ENCODE results near the gene PPIE.
A peak's percentile ranks its signal among the peaks of the same experiment; 100 is the strongest.
"Not testable (repeated sequence)": the region's sequence is repeated elsewhere in the genome, so short reads cannot be mapped to it uniquely, and the experiment has no call there.

Gene PPIE

GRCh38 chr1:39758556-39759435 lies 20.1 kb downstream of the PPIE start:
- no peak for DNase-seq (ENCODE audit: low spot score)
- Mint-ChIP-seq H3K27ac (peak overlapping the region; percentile 26), H3K27me3 (ENCODE audit: low read depth) (no peaks in the 10 kb centered on the region), H3K9me3 (no peaks in the 10 kb centered on the region), H3K36me3 (ENCODE audit: low read depth) (peaks cover 17% of the 10 kb centered on the region), H3K4me3 (no peak overlapping the region), H3K4me1 (ENCODE audit: low read depth) (no peaks in the 10 kb centered on the region)

- Mint-ChIP-seq H3K27me3 (ENCODE audit: low read depth) (no peaks in the 10 kb centered on the region), H3K27ac (no peak overlapping the region), H3K9me3 (no peaks in the 10 kb centered on the region), H3K4me1 (ENCODE audit: low read depth) (no peaks in the 10 kb centered on the region), H3K4me3 (no peak overlapping the region), H3K36me3 (ENCODE audit: low read depth) (peaks cover 14% of the 10 kb centered on the region)
- no peak for DNase-seq (ENCODE audit: low spot score)
Observed at GRCh38 chr1:39759436-39759726, 20.7 kb downstream of the PPIE start.

DNA sequence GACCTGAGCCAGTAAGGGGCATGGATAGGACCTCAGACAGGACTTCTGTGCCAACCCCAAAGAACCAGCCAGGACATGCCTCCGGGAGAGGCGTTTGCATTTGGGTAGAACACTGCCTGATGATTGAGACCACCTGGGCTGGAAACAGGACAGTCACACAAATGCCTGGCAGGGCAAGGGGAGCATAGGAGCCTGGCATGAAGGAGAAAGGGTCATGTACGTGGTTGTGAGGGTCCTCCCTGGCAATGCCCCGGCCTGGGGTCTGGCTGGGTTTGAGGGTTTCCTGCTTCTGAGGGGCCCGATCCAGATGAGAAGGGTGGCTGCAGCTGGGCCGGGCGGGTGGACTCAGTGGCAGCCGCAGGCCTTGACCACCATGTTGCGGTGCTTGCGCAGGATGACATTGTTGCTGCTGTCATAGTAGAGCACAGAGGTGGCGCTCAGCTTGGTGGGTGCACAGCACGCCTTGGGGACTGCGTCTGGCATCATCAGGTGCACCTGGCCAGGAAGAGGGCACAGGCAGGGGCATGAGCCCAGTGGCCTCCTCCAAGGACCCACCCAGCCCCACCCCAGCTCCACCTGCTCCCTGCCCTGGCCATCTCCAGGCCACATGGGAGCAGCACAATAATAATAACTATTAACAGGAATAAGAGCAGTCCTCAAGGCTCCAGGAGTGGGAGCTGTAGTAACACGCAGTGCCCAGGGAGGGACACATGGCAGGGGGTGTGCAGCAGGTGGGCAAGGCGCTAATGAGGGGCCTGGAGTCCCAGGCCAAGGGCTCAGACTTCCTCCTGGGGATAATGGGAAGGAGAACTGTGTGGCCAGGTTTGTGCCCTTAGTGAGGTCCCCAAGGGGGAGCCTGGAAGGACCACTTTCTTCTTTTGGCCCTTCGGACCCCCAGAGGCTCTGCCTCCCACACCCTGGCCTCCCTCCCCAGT lies 21.7 kb downstream of the PPIE start:
- H3K9me3 Mint-ChIP-seq = no peaks in the 10 kb centered on the region
- no peak overlapping the region for H3K4me3 Mint-ChIP-seq
- H3K27ac Mint-ChIP-seq = no peak overlapping the region
- no peak for DNase-seq (ENCODE audit: low spot score)
- H3K27me3 Mint-ChIP-seq (ENCODE audit: low read depth) = no peaks in the 10 kb centered on the region
- H3K4me1 Mint-ChIP-seq (ENCODE audit: low read depth) = no peaks in the 10 kb centered on the region
- H3K36me3 Mint-ChIP-seq (ENCODE audit: low read depth) = peaks cover 14% of the 10 kb centered on the region

GRCh38 chr1:39761016-39761415 lies 22.3 kb downstream of the PPIE start:
- Mint-ChIP-seq H3K4me3 (no peak overlapping the region), H3K36me3 (ENCODE audit: low read depth) (peaks cover 14% of the 10 kb centered on the region), H3K9me3 (no peaks in the 10 kb centered on the region), H3K27me3 (ENCODE audit: low read depth) (no peaks in the 10 kb centered on the region), H3K4me1 (ENCODE audit: low read depth) (no peaks in the 10 kb centered on the region), H3K27ac (no peak overlapping the region)
- DNase-seq (ENCODE audit: low spot score) = no peak

DNA sequence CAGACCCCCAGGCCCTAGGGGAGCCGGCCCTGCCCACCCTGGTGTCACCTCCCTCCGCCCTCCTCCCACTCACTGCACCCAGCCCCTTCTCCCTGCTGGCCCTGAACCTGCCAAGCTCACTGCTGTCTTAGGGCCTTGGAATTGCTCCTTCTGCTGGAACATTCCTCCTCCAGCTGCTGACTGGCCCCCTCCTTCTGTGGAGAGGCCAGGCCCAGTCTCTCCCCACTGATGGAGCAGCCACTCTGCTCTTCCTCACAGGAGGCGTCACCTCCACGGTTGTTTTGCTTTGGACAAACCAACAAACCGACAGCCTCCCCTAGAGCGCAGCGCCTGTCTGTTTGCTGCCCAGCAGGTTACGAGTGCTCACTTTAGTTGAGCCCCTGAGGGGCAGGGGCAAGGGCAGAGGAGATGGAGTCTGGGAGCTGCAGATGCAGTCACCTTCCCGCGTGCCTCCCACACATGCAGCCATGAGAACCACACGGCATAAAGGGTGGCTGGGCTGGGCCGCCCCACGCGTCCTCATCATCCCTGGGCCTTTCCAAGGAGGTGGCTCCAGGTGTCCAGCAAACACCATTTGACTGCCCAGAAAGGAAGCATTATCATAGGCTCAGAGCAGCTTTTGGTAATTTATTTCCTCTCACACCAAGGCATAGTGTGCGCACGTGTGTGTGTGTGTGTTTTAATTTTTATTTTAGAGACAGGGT lies 23.0 kb downstream of the PPIE start:
- Mint-ChIP-seq H3K4me3 (no peak overlapping the region), H3K27me3 (ENCODE audit: low read depth) (no peaks in the 10 kb centered on the region), H3K27ac (no peak overlapping the region), H3K9me3 (no peaks in the 10 kb centered on the region), H3K36me3 (ENCODE audit: low read depth) (peaks cover 10% of the 10 kb centered on the region), H3K4me1 (ENCODE audit: low read depth) (no peaks in the 10 kb centered on the region)
- DNase-seq (ENCODE audit: low spot score) = no peak

GRCh38 chr1:39762550-39763540 lies 24.2 kb downstream of the PPIE start:
- Mint-ChIP-seq H3K27ac (no peak overlapping the region), H3K9me3 (no peaks in the 10 kb centered on the region), H3K27me3 (ENCODE audit: low read depth) (no peaks in the 10 kb centered on the region), H3K4me1 (ENCODE audit: low read depth) (no peaks in the 10 kb centered on the region), H3K4me3 (no peak overlapping the region), H3K36me3 (ENCODE audit: low read depth) (peaks cover 5% of the 10 kb centered on the region)
- no peak for DNase-seq (ENCODE audit: low spot score)

DNA sequence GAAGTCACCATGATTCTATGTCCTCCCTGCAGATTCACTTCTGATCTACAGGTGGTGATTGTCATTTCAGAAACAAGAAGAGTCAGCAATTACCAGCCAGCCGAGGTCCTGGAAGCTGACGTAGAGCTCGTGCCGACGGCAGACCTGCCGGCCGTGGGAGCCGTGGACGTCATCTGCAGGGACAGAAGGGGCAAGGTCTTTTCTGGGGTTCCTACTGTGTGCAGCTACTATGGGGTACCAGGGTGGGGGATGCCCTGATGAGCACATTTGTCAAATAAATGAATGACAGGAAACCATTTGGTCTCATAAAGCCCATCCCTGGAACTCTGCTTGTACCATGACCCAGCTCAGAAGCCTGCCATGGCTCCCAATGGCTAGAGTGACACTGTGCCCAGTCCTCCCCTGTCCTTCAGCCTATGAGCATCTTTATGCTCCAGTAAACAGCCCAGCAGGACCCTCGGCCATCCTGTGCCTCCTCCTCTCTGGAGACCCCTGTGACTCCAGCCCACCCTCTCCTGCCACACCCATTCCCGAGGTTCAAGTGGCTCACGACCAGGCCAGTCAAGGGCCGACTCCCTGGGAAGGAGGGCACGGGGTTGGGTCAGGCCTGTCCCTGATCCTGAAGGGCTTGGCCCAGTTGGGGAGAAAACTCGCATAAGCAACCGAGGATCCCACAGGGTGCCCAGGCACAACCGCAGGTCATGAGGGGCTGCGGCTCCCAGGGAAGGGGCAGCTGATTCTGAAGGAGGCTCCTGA lies 25.1 kb downstream of the PPIE start:
- H3K36me3 Mint-ChIP-seq (ENCODE audit: low read depth); H3K4me1 Mint-ChIP-seq (ENCODE audit: low read depth); H3K9me3 Mint-ChIP-seq: not testable (repeated sequence)

GRCh38 chr1:39764512-39764911 lies 25.8 kb downstream of the PPIE start:
- H3K27me3 Mint-ChIP-seq (ENCODE audit: low read depth); H3K4me3 Mint-ChIP-seq; H3K36me3 Mint-ChIP-seq (ENCODE audit: low read depth); H3K27ac Mint-ChIP-seq; DNase-seq (ENCODE audit: low spot score); H3K9me3 Mint-ChIP-seq; H3K4me1 Mint-ChIP-seq (ENCODE audit: low read depth): not testable (repeated sequence)

More for the DNA sequence above, 25.1 kb downstream of the PPIE start:
- not testable (repeated sequence) for DNase-seq (ENCODE audit: low spot score); H3K27me3 Mint-ChIP-seq (ENCODE audit: low read depth); H3K4me3 Mint-ChIP-seq; H3K27ac Mint-ChIP-seq

DNA sequence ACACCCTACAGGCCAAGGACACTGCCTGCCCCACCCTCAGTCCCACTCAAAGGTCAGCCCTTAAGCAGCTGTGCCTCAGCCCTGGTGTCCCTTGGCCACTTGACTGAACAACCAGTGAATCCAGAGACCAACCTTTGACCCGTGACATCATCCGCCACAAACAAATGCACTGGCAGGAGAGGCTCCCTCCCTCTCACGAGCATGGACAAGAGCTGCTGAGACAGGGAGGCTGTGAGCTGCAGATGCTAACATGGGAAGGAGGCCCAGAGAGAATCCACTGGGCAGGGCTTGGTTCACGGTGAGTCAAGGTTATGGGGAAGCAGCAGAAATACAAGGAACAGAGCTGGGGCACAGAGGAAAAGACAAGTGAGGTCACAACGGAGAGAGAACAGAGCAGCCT lies 27.8 kb downstream of the PPIE start:
- H3K4me3 Mint-ChIP-seq; H3K36me3 Mint-ChIP-seq (ENCODE audit: low read depth); DNase-seq (ENCODE audit: low spot score); H3K9me3 Mint-ChIP-seq; H3K27ac Mint-ChIP-seq; H3K27me3 Mint-ChIP-seq (ENCODE audit: low read depth); H3K4me1 Mint-ChIP-seq (ENCODE audit: low read depth): not testable (repeated sequence)

- not testable (repeated sequence) for DNase-seq (ENCODE audit: low spot score); H3K9me3 Mint-ChIP-seq; H3K27me3 Mint-ChIP-seq (ENCODE audit: low read depth); H3K27ac Mint-ChIP-seq; H3K36me3 Mint-ChIP-seq (ENCODE audit: low read depth); H3K4me3 Mint-ChIP-seq; H3K4me1 Mint-ChIP-seq (ENCODE audit: low read depth)
Observed at GRCh38 chr1:39769502-39769901, 30.8 kb downstream of the PPIE start.

DNA sequence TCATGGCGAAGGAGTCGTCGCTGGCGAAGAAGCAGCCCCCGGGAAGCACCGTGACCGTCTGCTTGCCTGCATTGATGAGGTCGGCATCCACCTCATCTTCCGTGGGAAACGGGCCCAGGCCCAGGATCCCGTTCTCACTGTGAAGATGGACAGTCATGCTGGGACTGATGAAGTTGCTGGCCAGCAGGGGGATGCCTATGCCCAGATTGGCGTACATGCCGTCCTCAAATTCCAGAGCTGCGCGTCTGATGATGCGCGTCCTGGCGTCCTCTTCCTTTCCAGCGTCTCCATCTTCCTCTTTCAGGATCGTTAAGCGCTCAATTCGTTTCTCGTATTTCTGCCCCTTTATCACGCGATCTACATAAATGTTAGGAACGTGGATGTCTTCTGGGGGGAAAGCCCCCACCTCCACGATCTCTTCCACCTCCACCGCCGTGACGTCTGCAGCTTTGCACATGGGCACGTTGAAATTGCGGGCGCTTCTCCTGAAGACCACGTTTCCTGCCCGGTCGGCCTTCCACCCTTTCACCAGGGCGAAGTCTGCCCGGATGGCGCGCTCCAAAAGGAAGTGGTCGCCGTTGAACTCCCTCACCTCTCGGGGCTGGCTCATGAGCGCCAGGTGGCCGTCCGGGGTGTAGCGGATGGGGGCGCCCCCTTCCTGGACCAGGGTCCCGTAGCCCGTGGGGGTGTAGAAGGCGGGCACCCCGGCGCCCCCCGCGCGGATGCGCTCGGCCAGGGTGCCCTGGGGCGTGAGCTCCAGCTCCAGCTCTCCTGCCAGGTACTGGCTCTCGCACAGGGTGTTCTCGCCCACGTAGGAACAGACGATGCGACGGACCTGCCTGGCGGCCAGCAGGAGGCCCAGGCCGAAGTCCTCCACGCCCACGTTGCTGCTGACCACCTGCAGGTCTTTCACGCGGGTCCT lies 31.7 kb downstream of the PPIE start:
- not testable (repeated sequence) for H3K36me3 Mint-ChIP-seq (ENCODE audit: low read depth); H3K27me3 Mint-ChIP-seq (ENCODE audit: low read depth); H3K27ac Mint-ChIP-seq; H3K9me3 Mint-ChIP-seq; H3K4me1 Mint-ChIP-seq (ENCODE audit: low read depth)
- H3K4me3 Mint-ChIP-seq = peak overlapping the region; percentile 67
- peak; percentile 57 for DNase-seq (ENCODE audit: low spot score)

DNA sequence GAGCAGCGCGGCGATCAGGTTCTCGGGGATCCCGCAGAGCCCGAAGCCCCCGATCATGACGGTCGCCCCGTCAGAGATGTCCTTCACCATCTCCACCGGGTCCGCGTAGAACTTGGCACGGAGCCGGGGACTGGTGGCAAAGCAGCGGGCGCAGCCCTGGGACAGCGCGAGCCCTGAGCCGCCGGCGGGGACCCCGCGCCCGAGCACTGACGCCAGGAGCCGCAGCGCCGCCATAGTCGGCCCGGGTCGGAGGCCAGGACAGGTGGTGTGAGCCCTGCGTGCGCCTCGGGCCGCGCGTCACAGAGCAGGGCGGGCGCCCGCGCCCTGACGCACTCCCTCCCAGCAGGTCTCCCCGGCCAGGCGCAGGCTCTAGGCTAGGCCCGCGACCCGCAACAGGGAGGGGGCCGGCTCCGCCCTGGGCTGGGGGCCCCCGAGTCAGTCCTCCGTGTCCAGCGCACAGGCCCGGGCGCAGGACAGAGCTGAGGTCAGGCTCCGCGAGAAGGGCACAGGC lies 32.4 kb downstream of the PPIE start, which contains the start of gene OXCT2:
Gene OXCT2 (minus strand): TSS at position 327 of the 511 bp plus-strand sequence. CDS start 93 bp downstream, at position 234.
- H3K4me3 Mint-ChIP-seq = peak within 1 kb of the TSS; percentile 67
- peak; percentile 6 for DNase-seq (ENCODE audit: low spot score)
- H3K27ac Mint-ChIP-seq; H3K27me3 Mint-ChIP-seq (ENCODE audit: low read depth); H3K4me1 Mint-ChIP-seq (ENCODE audit: low read depth); H3K9me3 Mint-ChIP-seq; H3K36me3 Mint-ChIP-seq (ENCODE audit: low read depth): not testable (repeated sequence)

Data from T-helper 2 cell treated with Interferon-gamma antibody and Interleukin-4, amounts not matched to agents 5 μg/mL and 100 μg/mL, for 36 hours (primary cell).